Transverse colon (tissue), 4 donors: ENCODE results near the gene WFS1.

Experiments used
- EP300 ChIP-seq: sonication (generic); formaldehyde crosslinking; IDR thresholded peaks from one replicate; pipeline ENCODE4 v1.6.1; 2017; ENCODE audit warnings: antibody characterized with exemption, low read depth
- POLR2A ChIP-seq: fragments of 450-650 bp; IDR thresholded peaks from one replicate; pipeline ENCODE4 v1.6.1; 2016; ENCODE audit warnings: antibody characterized with exemption, mild to moderate bottlenecking, moderate library complexity
- POLR2AphosphoS5 ChIP-seq, 3 donors: sonication (generic); formaldehyde crosslinking; IDR thresholded peaks; one replicate each; pipeline ENCODE4 v1.6.1; 2016; ENCODE audit warnings: antibody characterized with exemption in 3 of 3
- TF ChIP-seq, protein P1 (sequence below), 5 experiments: fragments of 200-600 bp in 3 of 5; fragments of 450-650 bp in 2 of 5; sonication (generic) in 3 of 5; IDR thresholded peaks; 1 replicate in 2 of 5; 2 replicates in 3 of 5; pipeline ENCODE4 v1.5.1; 2016 to 2017; ENCODE audit warnings: antibody characterized with exemption in 5 of 5, inconsistent platforms in 3 of 5, mild to moderate bottlenecking in 2 of 5, moderate library complexity in 1 of 5

- TF ChIP-seq, protein P1, sequence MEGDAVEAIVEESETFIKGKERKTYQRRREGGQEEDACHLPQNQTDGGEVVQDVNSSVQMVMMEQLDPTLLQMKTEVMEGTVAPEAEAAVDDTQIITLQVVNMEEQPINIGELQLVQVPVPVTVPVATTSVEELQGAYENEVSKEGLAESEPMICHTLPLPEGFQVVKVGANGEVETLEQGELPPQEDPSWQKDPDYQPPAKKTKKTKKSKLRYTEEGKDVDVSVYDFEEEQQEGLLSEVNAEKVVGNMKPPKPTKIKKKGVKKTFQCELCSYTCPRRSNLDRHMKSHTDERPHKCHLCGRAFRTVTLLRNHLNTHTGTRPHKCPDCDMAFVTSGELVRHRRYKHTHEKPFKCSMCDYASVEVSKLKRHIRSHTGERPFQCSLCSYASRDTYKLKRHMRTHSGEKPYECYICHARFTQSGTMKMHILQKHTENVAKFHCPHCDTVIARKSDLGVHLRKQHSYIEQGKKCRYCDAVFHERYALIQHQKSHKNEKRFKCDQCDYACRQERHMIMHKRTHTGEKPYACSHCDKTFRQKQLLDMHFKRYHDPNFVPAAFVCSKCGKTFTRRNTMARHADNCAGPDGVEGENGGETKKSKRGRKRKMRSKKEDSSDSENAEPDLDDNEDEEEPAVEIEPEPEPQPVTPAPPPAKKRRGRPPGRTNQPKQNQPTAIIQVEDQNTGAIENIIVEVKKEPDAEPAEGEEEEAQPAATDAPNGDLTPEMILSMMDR (IDR thresholded peaks at IDR 0.05): no peak
- TF ChIP-seq EP300 (no peak), POLR2AphosphoS5 (IDR thresholded peaks at IDR 0.05) (no peak), POLR2A (no peak)
These were observed 52.6 kb downstream of the WFS1 start for GRCh38 chr4:6322067-6322760.
